ENCODE data around the gene MTHFR. TPM values are rescaled to one million over a fixed set of nuclear protein-coding genes. Genes with fewer than 3 reads are reported as not detected.

Gene MTHFR
- total RNA-seq, 2 donors from 2014 or later: 38.5 to 53.9 TPM

DNA sequence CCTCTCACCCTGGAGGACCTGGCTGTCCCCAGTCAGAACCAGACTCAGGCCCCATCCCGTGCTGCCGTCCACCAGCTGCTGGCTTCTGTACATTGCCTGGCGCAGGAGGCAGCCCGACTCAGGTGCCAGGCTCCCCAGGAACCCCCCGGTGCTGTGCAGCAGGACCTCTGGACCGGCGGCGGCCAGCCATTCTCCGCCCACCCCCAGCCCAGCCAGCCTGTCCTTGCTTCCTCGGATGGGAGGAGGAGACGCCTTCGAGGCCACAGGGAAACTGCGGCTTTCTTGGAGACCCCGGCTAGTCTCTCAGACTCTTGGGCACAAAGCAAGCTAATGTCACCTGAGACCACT is 39.4 kb downstream of the MTHFR start:
- no peak for DNase-seq (ENCODE audit: low spot score)
- peaks cover 0 to 5% of the 10 kb centered on the region in 2 donors for H3K4me1 ChIP-seq
- TF ChIP-seq, protein P1, sequence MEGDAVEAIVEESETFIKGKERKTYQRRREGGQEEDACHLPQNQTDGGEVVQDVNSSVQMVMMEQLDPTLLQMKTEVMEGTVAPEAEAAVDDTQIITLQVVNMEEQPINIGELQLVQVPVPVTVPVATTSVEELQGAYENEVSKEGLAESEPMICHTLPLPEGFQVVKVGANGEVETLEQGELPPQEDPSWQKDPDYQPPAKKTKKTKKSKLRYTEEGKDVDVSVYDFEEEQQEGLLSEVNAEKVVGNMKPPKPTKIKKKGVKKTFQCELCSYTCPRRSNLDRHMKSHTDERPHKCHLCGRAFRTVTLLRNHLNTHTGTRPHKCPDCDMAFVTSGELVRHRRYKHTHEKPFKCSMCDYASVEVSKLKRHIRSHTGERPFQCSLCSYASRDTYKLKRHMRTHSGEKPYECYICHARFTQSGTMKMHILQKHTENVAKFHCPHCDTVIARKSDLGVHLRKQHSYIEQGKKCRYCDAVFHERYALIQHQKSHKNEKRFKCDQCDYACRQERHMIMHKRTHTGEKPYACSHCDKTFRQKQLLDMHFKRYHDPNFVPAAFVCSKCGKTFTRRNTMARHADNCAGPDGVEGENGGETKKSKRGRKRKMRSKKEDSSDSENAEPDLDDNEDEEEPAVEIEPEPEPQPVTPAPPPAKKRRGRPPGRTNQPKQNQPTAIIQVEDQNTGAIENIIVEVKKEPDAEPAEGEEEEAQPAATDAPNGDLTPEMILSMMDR (IDR thresholded peaks at IDR 0.05): no peak
- no peaks in the 10 kb centered on the region for H3K9me3 ChIP-seq
- no peak overlapping the region for H3K4me3 ChIP-seq
- H3K27me3 ChIP-seq: no peaks in the 10 kb centered on the region
- H3K36me3 ChIP-seq: no peaks in the 10 kb centered on the region
- H3K27ac ChIP-seq: no peak overlapping the region

DNA sequence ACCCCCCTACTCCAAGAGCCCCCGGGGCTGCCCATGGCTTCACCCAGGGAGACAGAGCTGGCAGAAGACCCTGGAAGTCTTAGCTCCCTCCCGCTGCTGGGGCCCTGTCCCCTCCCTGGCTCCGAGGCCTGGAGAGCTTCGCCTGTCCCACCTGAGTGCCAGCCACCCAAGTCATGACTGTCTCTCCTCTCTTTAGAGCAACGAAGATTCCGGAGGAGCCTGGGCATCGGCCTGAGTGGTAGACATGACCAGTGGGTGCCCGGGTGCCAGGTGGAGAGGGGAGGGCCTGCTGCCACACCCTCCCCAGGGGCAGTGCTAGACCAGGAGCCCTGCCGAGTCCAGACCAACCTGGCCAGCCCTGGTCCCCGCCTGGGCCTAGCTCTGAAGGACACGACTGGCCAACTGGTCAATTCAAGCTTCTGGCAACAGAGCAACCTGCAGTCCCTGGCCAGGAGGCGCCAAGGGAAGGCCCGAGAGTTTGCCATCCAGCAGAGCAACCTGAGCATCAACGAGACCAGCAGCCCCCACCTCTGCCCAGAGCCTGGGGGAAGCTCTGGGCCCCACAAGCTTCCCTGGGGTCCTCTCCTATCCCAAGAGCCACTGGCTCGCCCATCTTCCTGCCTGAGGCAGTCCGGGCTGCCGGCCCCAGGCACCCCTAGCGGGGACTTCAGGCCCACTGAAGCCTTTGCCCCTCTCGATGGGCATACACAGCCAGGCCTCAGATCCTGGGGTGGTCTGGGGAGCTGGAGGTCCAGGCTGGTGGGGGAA is 39.9 kb downstream of the MTHFR start:
- TF ChIP-seq, protein P1 (IDR thresholded peaks at IDR 0.05): no peak
- DNase-seq (ENCODE audit: low spot score): no peak
- H3K4me3 ChIP-seq: no peak overlapping the region
- H3K9me3 ChIP-seq: no peaks in the 10 kb centered on the region
- no peaks in the 10 kb centered on the region for H3K27me3 ChIP-seq
- no peak overlapping the region for H3K27ac ChIP-seq
- H3K36me3 ChIP-seq: no peaks in the 10 kb centered on the region
- peaks cover 0 to 5% of the 10 kb centered on the region in 2 donors for H3K4me1 ChIP-seq

DNA sequence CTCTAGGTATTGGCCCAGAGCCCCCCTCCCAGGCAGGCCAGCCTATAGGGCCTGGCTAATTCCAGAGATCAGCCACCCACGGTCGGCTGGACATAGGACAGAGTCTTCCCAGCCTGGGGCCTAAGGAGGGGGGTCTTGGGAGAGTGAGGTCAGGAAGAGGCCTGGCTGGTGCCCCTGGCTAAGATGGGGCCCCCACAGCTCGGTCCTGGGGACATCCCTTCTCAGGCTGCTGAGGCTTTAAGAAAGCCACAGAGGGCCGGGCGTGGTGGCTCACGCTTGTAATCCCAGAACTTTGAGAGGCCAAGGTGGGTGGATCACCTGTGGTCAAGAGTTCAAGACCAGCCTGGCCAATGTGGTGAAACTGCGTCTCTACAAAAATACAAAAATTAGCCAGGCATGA is 41.2 kb downstream of the MTHFR start:
- Histone ChIP-seq H3K27me3 (no peaks in the 10 kb centered on the region), H3K9me3 (no peaks in the 10 kb centered on the region), H3K4me1 (peaks cover 0 to 5% of the 10 kb centered on the region in 2 donors), H3K27ac (no peak overlapping the region), H3K4me3 (no peak overlapping the region), H3K36me3 (no peaks in the 10 kb centered on the region)
- no peak for DNase-seq (ENCODE audit: low spot score)
- TF ChIP-seq, protein P1 (IDR thresholded peaks at IDR 0.05): no peak

DNA sequence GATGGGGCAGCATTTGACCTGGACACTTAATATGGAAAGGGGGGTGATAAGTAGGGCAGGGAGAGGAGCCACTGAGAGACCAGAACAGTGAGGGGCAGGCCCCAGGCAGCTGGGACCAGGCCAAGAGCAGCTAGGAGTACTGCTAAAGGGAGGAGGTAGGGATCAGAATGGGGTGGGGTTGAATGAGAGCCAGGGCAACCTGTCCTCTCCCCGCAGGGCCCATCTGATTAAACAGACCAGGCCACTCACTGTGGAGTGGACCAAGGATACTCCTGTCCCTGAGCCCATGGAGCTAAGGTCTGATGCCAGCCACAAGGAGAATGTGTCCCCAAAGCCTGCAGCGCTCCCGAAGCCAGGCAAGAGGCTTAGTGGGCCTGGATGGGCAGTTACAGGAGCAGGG is 41.6 kb downstream of the MTHFR start:
- no peaks in the 10 kb centered on the region for H3K9me3 ChIP-seq
- peaks cover 0 to 5% of the 10 kb centered on the region in 2 donors for H3K4me1 ChIP-seq
- H3K4me3 ChIP-seq: no peak overlapping the region
- H3K27ac ChIP-seq: no peak overlapping the region
- H3K36me3 ChIP-seq: no peaks in the 10 kb centered on the region
- TF ChIP-seq, protein P1 (IDR thresholded peaks at IDR 0.05): no peak
- DNase-seq (ENCODE audit: low spot score): no peak
- H3K27me3 ChIP-seq: no peaks in the 10 kb centered on the region

DNA sequence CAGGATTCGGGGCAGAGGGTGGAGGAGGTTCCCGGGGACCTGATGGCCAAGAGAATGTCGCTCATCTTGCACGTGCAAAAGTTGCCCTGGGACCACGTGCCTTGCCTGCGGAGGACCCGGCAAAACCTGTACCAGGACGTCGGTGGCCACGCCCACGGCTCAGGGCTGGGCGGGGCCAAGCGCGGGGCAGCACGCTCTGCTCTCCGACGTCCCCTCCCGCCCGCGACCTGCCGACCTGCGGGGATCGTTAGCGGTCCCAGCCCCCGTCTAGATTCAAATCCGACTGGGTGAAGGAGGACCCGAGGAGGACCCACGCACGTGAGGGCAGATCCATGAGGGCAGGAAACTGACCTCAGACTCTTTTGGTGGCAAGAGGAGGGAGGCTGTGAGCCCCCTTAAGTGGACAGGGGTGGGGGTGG is 43.8 kb downstream of the MTHFR start, which contains the start of gene C1orf167:
Gene C1orf167 (plus strand): TSS at position 206 of the 419 bp plus-strand sequence. CDS start 2,208 bp downstream, outside the sequence.
- no peak for DNase-seq (ENCODE audit: low spot score)

More for the DNA sequence above, 43.8 kb downstream of the MTHFR start, which contains the start of gene C1orf167:
- Histone ChIP-seq H3K4me3 (no peak within 1 kb of the TSS), H3K36me3 (no peaks in the 10 kb centered on the region), H3K27me3 (no peaks in the 10 kb centered on the region), H3K27ac (no peak within 1 kb of the TSS), H3K9me3 (no peaks in the 10 kb centered on the region), H3K4me1 (peaks cover 0 to 5% of the 10 kb centered on the region in 2 donors)
- TF ChIP-seq, protein P1 (IDR thresholded peaks at IDR 0.05): no peak
